Transverse colon (tissue), 3 donors: ENCODE measurements around the gene CLEC19A.

Experiments
- EP300 ChIP-seq: sonication (generic); formaldehyde crosslinking; IDR thresholded peaks from one replicate; pipeline ENCODE4 v1.6.1; 2017; ENCODE audit warnings: antibody characterized with exemption, low read depth
- POLR2A ChIP-seq: fragments of 450-650 bp; IDR thresholded peaks from one replicate; pipeline ENCODE4 v1.6.1; 2016; ENCODE audit warnings: antibody characterized with exemption, mild to moderate bottlenecking, moderate library complexity
- TF ChIP-seq, protein P1 (sequence below), 5 experiments: fragments of 200-600 bp in 3 of 5; fragments of 450-650 bp in 2 of 5; sonication (generic) in 3 of 5; IDR thresholded peaks; 1 replicate in 2 of 5; 2 replicates in 3 of 5; pipeline ENCODE4 v1.5.1; 2016 to 2017; ENCODE audit warnings: antibody characterized with exemption in 5 of 5, inconsistent platforms in 3 of 5, mild to moderate bottlenecking in 2 of 5, moderate library complexity in 1 of 5

DNA sequence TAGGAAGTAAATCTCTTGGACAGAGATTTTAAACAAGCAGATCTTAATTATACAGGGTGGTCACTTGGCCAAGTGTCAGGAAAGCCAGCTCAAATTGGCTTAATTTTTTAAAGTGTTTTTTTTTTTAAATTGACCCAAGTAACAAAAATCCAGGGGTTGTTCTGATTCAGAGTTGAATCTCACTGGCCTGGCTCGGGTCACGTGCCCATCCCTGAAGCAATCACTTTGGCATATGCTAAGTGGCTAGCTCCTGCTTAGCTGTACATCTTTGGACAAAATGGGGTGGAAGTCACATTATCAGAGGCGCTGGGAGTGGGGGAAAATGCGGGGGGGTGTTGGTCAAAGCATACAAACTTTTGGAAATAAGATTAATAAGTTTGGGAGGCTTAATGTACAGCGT is 23.6 kb downstream of the CLEC19A start:
- no peak for TF ChIP-seq EP300
- TF ChIP-seq POLR2A = no peak
- TF ChIP-seq, protein P1, sequence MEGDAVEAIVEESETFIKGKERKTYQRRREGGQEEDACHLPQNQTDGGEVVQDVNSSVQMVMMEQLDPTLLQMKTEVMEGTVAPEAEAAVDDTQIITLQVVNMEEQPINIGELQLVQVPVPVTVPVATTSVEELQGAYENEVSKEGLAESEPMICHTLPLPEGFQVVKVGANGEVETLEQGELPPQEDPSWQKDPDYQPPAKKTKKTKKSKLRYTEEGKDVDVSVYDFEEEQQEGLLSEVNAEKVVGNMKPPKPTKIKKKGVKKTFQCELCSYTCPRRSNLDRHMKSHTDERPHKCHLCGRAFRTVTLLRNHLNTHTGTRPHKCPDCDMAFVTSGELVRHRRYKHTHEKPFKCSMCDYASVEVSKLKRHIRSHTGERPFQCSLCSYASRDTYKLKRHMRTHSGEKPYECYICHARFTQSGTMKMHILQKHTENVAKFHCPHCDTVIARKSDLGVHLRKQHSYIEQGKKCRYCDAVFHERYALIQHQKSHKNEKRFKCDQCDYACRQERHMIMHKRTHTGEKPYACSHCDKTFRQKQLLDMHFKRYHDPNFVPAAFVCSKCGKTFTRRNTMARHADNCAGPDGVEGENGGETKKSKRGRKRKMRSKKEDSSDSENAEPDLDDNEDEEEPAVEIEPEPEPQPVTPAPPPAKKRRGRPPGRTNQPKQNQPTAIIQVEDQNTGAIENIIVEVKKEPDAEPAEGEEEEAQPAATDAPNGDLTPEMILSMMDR (IDR thresholded peaks at IDR 0.05) = no peak
